K562 (cell line): ENCODE results near the gene ELMO3. TPM values are rescaled to one million over a fixed set of nuclear protein-coding genes. Genes with fewer than 3 reads are reported as not detected.

ENCODE experiments used
- CGGBP1 ChIP-seq: fragments of 250-450 bp; sonication (Bioruptor Pico); IDR thresholded peaks from 2 replicates; pipeline ENCODE4 v1.9.0; 2021; ENCODE audit warnings: mild to moderate bottlenecking
- ESRRA ChIP-seq: fragments of 450-650 bp; IDR thresholded peaks from 2 replicates; pipeline ENCODE4 v1.6.1; 2014; ENCODE audit warnings: low read depth, mild to moderate bottlenecking, moderate library complexity, borderline replicate concordance
- EWSR1 ChIP-seq: fragments of 450-650 bp; IDR thresholded peaks from 2 replicates; pipeline ENCODE4 v1.6.1; 2018; ENCODE audit warnings: borderline replicate concordance, mild to moderate bottlenecking, low read depth, moderate library complexity; ENCODE audit not compliant: partially characterized antibody
- HDAC1 ChIP-seq, 2 experiments: fragments of 450-650 bp; IDR thresholded peaks; 2 replicates each; pipeline ENCODE4 v1.6.1; 2016 to 2017; ENCODE audit warnings: inconsistent platforms in 1 of 2, mild to moderate bottlenecking in 1 of 2, moderate library complexity in 1 of 2
- HDGF ChIP-seq: fragments of 450-650 bp; IDR thresholded peaks from 2 replicates; pipeline ENCODE4 v1.6.1; 2016
- MTA2 ChIP-seq: fragments of 450-650 bp; IDR thresholded peaks from 2 replicates; pipeline ENCODE4 v1.6.1; 2016; ENCODE audit warnings: low read depth
- NEUROD1 ChIP-seq: fragments of 150-350 bp; IDR thresholded peaks from 2 replicates; pipeline ENCODE4 v1.6.1; 2014; ENCODE audit warnings: borderline replicate concordance, low read length, low read depth; ENCODE audit not compliant: partially characterized antibody
- NFATC3 ChIP-seq: fragments of 450-650 bp; IDR thresholded peaks from 2 replicates; pipeline ENCODE4 v1.6.1; 2017; ENCODE audit warnings: mild to moderate bottlenecking
- OTX1 ChIP-seq: fragments of 450-650 bp; formaldehyde crosslinking; IDR thresholded peaks from 2 replicates; pipeline ENCODE4 v1.4.0; 2022; ENCODE audit warnings: mild to moderate bottlenecking
- RHOXF2B ChIP-seq: fragments of 250-450 bp; sonication (Bioruptor Pico); conservative IDR thresholded peaks from 2 replicates; pipeline ENCODE4 v1.5.1; 2021
- SIN3A ChIP-seq, 2 experiments: fragments of 150-350 bp in 1 of 2; IDR thresholded peaks; 2 replicates each; pipeline ENCODE4 v1.6.1; 2011 to 2016; ENCODE audit warnings: borderline replicate concordance in 2 of 2, low read depth in 2 of 2, low read length in 2 of 2, mild to moderate bottlenecking in 2 of 2, moderate library complexity in 2 of 2; ENCODE audit not compliant: control insufficient read depth in 1 of 2
- TFAP4 ChIP-seq: sonication (generic); formaldehyde crosslinking; IDR thresholded peaks from 2 replicates; pipeline ENCODE4 v1.8.0; 2022; ENCODE audit warnings: missing genetic modification reagents, mild to moderate bottlenecking, moderate library complexity, borderline replicate concordance
- XRCC3 ChIP-seq: fragments of 450-650 bp; IDR thresholded peaks from 2 replicates; pipeline ENCODE4 v1.6.1; 2017; ENCODE audit warnings: mild to moderate bottlenecking, moderate library complexity
- ZBTB34 ChIP-seq: fragments of 250-450 bp; sonication (Bioruptor Pico); IDR thresholded peaks from 2 replicates; pipeline ENCODE4 v1.8.0; 2021; ENCODE audit warnings: mild to moderate bottlenecking, moderate library complexity
- ZNF395 ChIP-seq: fragments of 200-800 bp; sonication (Bioruptor generic); IDR thresholded peaks from 2 replicates; pipeline ENCODE4 v1.6.1; 2017; ENCODE audit warnings: missing genetic modification characterization, missing compliant biosample characterization
- ZNF668 ChIP-seq: fragments of 250-450 bp; sonication (Bioruptor Pico); IDR thresholded peaks from 2 replicates; pipeline ENCODE4 v1.8.0; 2022; ENCODE audit warnings: mild to moderate bottlenecking, inconsistent platforms
- ZNF707 ChIP-seq: fragments of 250-450 bp; sonication (Bioruptor Pico); conservative IDR thresholded peaks from 2 replicates; pipeline ENCODE4 v1.8.0; 2022; ENCODE audit warnings: inconsistent platforms, mild to moderate bottlenecking, moderate library complexity
- polyA plus RNA-seq, 8 experiments: library from polyadenylated mRNA; depleted of rRNA in 4 of 8; stranded (reverse) in 5 of 8; unstranded in 3 of 8; fragments of >200 nt; fragmentation: Nextera tagmentation in 2 of 8; fragmentation: Illumina TruSeq in 1 of 8; extraction: Ambion mirVana in 2 of 8; extraction: Trizol in 1 of 8; gene quantifications; 2 replicates each; pipeline versions ENCODE4 v1.2.1 to v1.2.3, GENCODE V29; 2011 to 2014; ENCODE audit warnings: inconsistent platforms in 1 of 8, missing spikeins in 1 of 8
- total RNA-seq, 7 experiments: library from RNA; depleted of rRNA in 6 of 7; stranded (reverse); fragments of >200 nt in 6 of 7; fragmentation: Illumina TruSeq in 2 of 7; extraction: Trizol in 2 of 7; gene quantifications; 2 replicates each; pipeline versions ENCODE4 v1.2.1 to v1.2.3, GENCODE V29; 2011 to 2021; ENCODE audit warnings: low replicate concordance in 1 of 7

The ELMO3 gene
- total and polyA plus RNA-seq, 9 of the 15 experiments (the other 6 are each of a cell fraction or from before 2014, with no cell fraction given): 0.04 to 5.1 (median 1.5) TPM

GRCh38 chr16:67177743-67178699, 20.9 kb upstream of the ELMO3 start (continued):
- no peak for TF ChIP-seq ZNF707
- TF ChIP-seq CGGBP1 (CRISPR knock-in tag): no peak
- no peak for TF ChIP-seq OTX1 (CRISPR knock-in tag)
- TF ChIP-seq ESRRA: no peak
- no peak for TF ChIP-seq ZNF668 (CRISPR knock-in tag)
- peak; percentile 20; the same call in 1 of the 2 replicates for TF ChIP-seq TFAP4
- TF ChIP-seq NFATC3: no peak
- TF ChIP-seq NEUROD1: no peak
- TF ChIP-seq ZNF395 (CRISPR knock-in tag): no peak
- no peak for TF ChIP-seq XRCC3
- no peak for TF ChIP-seq EWSR1
- TF ChIP-seq HDAC1 (IDR thresholded peaks at IDR 0.05): peak in 1 of 2 experiments; percentile 19; a peak in 1 of 4 replicates
- TF ChIP-seq SIN3A (IDR thresholded peaks at IDR 0.05; ENCODE audit: borderline replicate concordance in 2 of 2, control insufficient read depth in 1 of 2, low read depth in 2 of 2, low read length in 2 of 2): no peak
- TF ChIP-seq ZBTB34 (CRISPR knock-in tag): no peak
- TF ChIP-seq RHOXF2B: no peak
- no peak for TF ChIP-seq MTA2
- no peak for TF ChIP-seq HDGF
